ENCODE measurements around the gene ZFAND3. TPM values are rescaled to one million over a fixed set of nuclear protein-coding genes. Genes with fewer than 3 reads are reported as not detected.
A peak's percentile ranks its signal among the peaks of the same experiment; 100 is the strongest.

ZFAND3 gene
- total and polyA plus RNA-seq, 10 donors, result 9.3 to 63.7 (median 49.9) TPM

GRCh38 chr6:38177882-38178583 is 358.5 kb downstream of the ZFAND3 start:
- peak; percentile 51 for DNase-seq
- 81 to 94% (median 91%) methylated on average over 14 of the region's 14 CpGs for WGBS, 5 donors

GRCh38 chr6:38178584-38178886 is 359.0 kb downstream of the ZFAND3 start:
- Histone ChIP-seq H3K27me3 (replicated peaks in 1 of 7) (no peaks in the 10 kb centered on the region), H3K4me1 (no peaks in the 10 kb centered on the region), H3K4me3 (no peak overlapping the region), H3K9me3 (no peaks in the 10 kb centered on the region), H3K27ac (no peak overlapping the region), H3K36me3 (peaks cover 0 to 30% (median 10%) of the 10 kb centered on the region in 6 donors)
- WGBS, 5 donors, result 91 to 98% (median 93%) methylated on average over 2 of the region's 2 CpGs
- intact Hi-C loops (cut with DNase I; ENCODE audit: low total_unique reads), result no loop called here
- DNase-seq, result peak; percentile 35
- TF ChIP-seq POLR2AphosphoS5 (IDR thresholded peaks at IDR 0.05), result no peak

More at GRCh38 chr6:38177882-38178583, 358.5 kb downstream of the ZFAND3 start:
- Histone ChIP-seq H3K9me3 (no peaks in the 10 kb centered on the region), H3K4me3 (no peak overlapping the region), H3K27ac (no peak overlapping the region), H3K4me1 (no peaks in the 10 kb centered on the region), H3K36me3 (peaks cover 0 to 35% (median 10%) of the 10 kb centered on the region in 6 donors), H3K27me3 (replicated peaks in 1 of 7) (no peaks in the 10 kb centered on the region)
- intact Hi-C loops (cut with DNase I; ENCODE audit: low total_unique reads), result no loop called here
- peak in 1 of 3 donors; percentile 35 for TF ChIP-seq POLR2AphosphoS5 (IDR thresholded peaks at IDR 0.05)
- no peak for TF ChIP-seq POLR2A (IDR thresholded peaks at IDR 0.05)

- Histone ChIP-seq H3K27me3 (replicated peaks in 1 of 7) (no peaks in the 10 kb centered on the region), H3K9me3 (no peaks in the 10 kb centered on the region), H3K4me1 (no peaks in the 10 kb centered on the region), H3K27ac (no peak overlapping the region), H3K4me3 (no peak overlapping the region), H3K36me3 (peaks cover 0 to 30% (median 8%) of the 10 kb centered on the region in 6 donors)
- peak; percentile 42 for DNase-seq
- TF ChIP-seq POLR2AphosphoS5 (IDR thresholded peaks at IDR 0.05) (peak in 1 of 3 donors; percentile 26), CTCF (IDR thresholded peaks at IDR 0.05 in 8 of 11, conservative IDR thresholded peaks at IDR 0.05 in 3 of 11) (no peak)
- intact Hi-C loops (cut with DNase I; ENCODE audit: low total_unique reads), result no loop called here
- 90 to 97% (median 97%) methylated on average over 7 of the region's 7 CpGs for WGBS, 5 donors
Measured at GRCh38 chr6:38179300-38179699, 359.8 kb downstream of the ZFAND3 start.

GRCh38 chr6:38179794-38180430 is 360.4 kb downstream of the ZFAND3 start:
- WGBS, 5 donors, result 87 to 93% (median 91%) methylated on average over 9 to 12 of the region's 12 CpGs

More at GRCh38 chr6:38179794-38180430, 360.4 kb downstream of the ZFAND3 start:
- Histone ChIP-seq H3K27me3 (replicated peaks in 1 of 7) (no peaks in the 10 kb centered on the region), H3K36me3 (peaks cover 0 to 26% (median 5%) of the 10 kb centered on the region in 6 donors), H3K27ac (no peak overlapping the region), H3K9me3 (no peaks in the 10 kb centered on the region), H3K4me1 (no peaks in the 10 kb centered on the region), H3K4me3 (no peak overlapping the region)
- peak; percentile 41 for DNase-seq
- TF ChIP-seq CTCF (IDR thresholded peaks at IDR 0.05 in 8 of 11, conservative IDR thresholded peaks at IDR 0.05 in 3 of 11) (no peak), POLR2AphosphoS5 (IDR thresholded peaks at IDR 0.05) (no peak)
- intact Hi-C loops (cut with DNase I; ENCODE audit: low total_unique reads), result no loop called here

All from spleen (tissue), 11 donors.